Coronary artery (tissue), 2 donors: Measurements from ENCODE around the gene LSG1.

ENCODE experiments used
- DNase-seq: peaks from one replicate; pipeline ENCODE4 v3.0.0-alpha.2; 2017; ENCODE audit warnings: low spot score
- H3K27ac ChIP-seq, 2 donors: fragments of 200-600 bp; sonication (generic); one replicate each; pipeline ENCODE4 v1.5.1; 2016 to 2019
- H3K4me3 ChIP-seq: fragments of 200-600 bp; sonication (generic); 2 replicates; pipeline ENCODE4 v1.5.1; 2016; ENCODE audit warnings: mild to moderate bottlenecking, moderate library complexity
- CTCF ChIP-seq: fragments of 200-600 bp; sonication (generic); IDR thresholded peaks from one replicate; pipeline ENCODE4 v1.5.1; 2019; ENCODE audit warnings: antibody characterized with exemption

Gene LSG1

GRCh38 chr3:194638991-194639605 lies 32.9 kb downstream of the LSG1 start:
- no peak for TF ChIP-seq CTCF
- Histone ChIP-seq H3K27ac (no peak overlapping the region), H3K4me3 (no peak overlapping the region)
- DNase-seq: peak; percentile 55

GRCh38 chr3:194637541-194638400 lies 34.2 kb downstream of the LSG1 start:
- Histone ChIP-seq H3K4me3 (no peak overlapping the region), H3K27ac (no peak overlapping the region)
- no peak for DNase-seq
- TF ChIP-seq CTCF: no peak

- no peak for TF ChIP-seq CTCF
- H3K4me3 ChIP-seq: no peak overlapping the region
- no peak overlapping the region for H3K27ac ChIP-seq
- DNase-seq: no peak
Observed at GRCh38 chr3:194637066-194637465, 34.9 kb downstream of the LSG1 start.

- peak; percentile 33 for TF ChIP-seq CTCF
- Histone ChIP-seq H3K4me3 (peak within 1 kb of the TSS; percentile 90), H3K27ac (peak within 1 kb of the TSS; percentile 38 to 85)
- DNase-seq: peak; percentile 78
Observed at GRCh38 chr3:194633349-194634004, 38.5 kb downstream of the LSG1 start, which contains the start of gene TMEM44. Gene TMEM44 (minus strand): TSS chr3:194633419. CDS start chr3:194633215, 204 bp downstream.

DNA sequence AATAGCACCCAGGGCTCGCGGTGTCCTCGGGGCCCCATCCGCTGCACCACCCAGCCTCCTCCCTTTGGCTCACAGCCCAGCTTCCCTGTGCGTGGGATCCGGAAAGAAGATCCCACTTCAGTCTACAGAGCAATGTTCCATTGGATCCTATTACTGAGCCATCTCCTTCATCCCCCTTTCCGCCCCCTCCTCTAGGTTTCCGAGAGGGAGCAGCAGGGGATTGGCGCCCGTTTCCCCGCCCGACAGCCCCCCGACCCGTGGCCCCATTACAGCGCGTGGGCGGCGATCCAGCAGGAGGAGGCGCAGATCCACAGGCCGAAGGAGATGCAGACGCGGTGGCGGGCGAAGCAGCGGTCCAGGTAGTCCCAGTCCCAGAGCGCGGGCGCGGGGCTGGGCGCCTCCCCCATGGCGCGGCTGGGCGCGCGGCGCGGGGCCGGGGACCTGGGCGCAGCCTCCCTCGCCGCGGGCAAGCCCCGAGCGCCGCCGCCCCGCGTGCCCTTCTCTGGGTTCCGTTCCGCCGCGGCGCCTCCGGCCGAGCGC lies 39.1 kb downstream of the LSG1 start:
- peak; percentile 70 for DNase-seq
- Histone ChIP-seq H3K27ac (peak overlapping the region; percentile 38 to 85), H3K4me3 (peak overlapping the region; percentile 90)
- TF ChIP-seq CTCF: no peak

DNA sequence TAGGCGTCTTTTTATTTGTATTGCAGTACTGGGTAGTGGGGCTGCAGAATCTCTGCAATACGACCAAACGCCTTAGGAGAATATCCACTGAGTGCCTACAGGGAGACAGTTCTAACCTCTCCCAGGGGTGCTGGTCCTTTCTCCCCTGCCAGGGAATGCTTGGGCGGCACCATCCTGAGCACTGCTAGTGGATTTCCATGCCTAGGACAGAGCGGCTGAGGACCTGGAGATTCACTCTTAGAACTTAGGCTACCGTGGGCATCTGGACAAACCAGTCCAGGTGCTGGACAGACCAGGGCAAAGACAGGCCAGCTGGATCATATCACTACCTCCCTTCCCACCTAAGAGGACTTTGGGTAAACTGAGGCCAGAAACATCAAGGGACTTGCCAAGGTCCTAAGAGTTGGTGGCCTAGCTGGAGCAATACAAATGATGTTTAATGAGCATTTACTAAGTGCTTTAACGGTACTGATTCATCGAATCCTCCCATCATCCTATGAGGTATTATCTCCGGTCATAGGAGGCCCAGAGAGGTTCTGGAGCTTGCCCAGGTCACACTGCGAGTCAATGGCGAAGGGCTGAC lies 39.7 kb downstream of the LSG1 start:
- H3K27ac ChIP-seq: peak overlapping the region in 1 of 2 donors; percentile 85
- peak; percentile 52 for DNase-seq
- H3K4me3 ChIP-seq: peak overlapping the region; percentile 90
- TF ChIP-seq CTCF: no peak
